Upper lobe of right lung (tissue), 1 donor: ENCODE data around the gene CDC42BPG. TPM values are rescaled to one million over a fixed set of nuclear protein-coding genes. Genes with fewer than 3 reads are reported as not detected.

Experiments
- ATAC-seq: fragments of 200-7000 bp; cut with Tn5 transposase; one replicate; pipeline ENCODE4 v1.9.1; 2020; ENCODE audit warnings: mild to moderate bottlenecking, moderate library complexity
- DNase-seq: peaks from one replicate; pipeline ENCODE4 v3.0.0-alpha.2; 2020
- H3K27ac ChIP-seq: fragments of 200-600 bp; one replicate; pipeline ENCODE4 v1.8.0; 2022
- H3K27me3 ChIP-seq: fragments of 200-600 bp; one replicate; pipeline ENCODE4 v1.8.0; 2022; ENCODE audit warnings: mild to moderate bottlenecking
- H3K36me3 ChIP-seq: fragments of 200-600 bp; one replicate; pipeline ENCODE4 v1.8.0; 2022
- H3K4me1 ChIP-seq: fragments of 200-600 bp; one replicate; pipeline ENCODE4 v1.8.0; 2022
- H3K4me3 ChIP-seq: fragments of 200-600 bp; one replicate; pipeline ENCODE4 v1.8.0; 2022; ENCODE audit warnings: mild to moderate bottlenecking
- H3K9me3 ChIP-seq: fragments of 200-600 bp; one replicate; pipeline ENCODE4 v1.8.0; 2022
- CTCF ChIP-seq: fragments of 200-600 bp; IDR thresholded peaks from one replicate; pipeline ENCODE4 v1.8.0; 2022; ENCODE audit warnings: antibody characterized with exemption
- intact Hi-C: fragments of 100-400 bp; cut with DNase I; formaldehyde crosslinking; loops from one replicate; pipeline ENCODE4 v1.11.0; 2022
- total RNA-seq: library from RNA; stranded (reverse); fragmentation: NEBNext Ultra II Directional; extraction: Animal tissue kit (Norgen Biotek cat#: 25700); gene quantifications from one replicate; pipeline ENCODE4 v1.2.1, GENCODE V29; 2021
- donor health status: DM: no; HTN: yes; CAD: no; lungs with severe emphysema.

CDC42BPG gene
- total RNA-seq, 1 donor from 2014 or later, result 20.9 TPM

- H3K27me3 ChIP-seq, result no peaks in the 10 kb centered on the region
- no peak for TF ChIP-seq CTCF
- H3K4me3 ChIP-seq, result no peak overlapping the region
- DNase-seq (peak; percentile 60), ATAC-seq (no peak)
- H3K27ac ChIP-seq, result no peak overlapping the region
- peaks cover 4% of the 10 kb centered on the region for H3K36me3 ChIP-seq
- intact Hi-C loops, result no loop called here
- H3K9me3 ChIP-seq, result no peaks in the 10 kb centered on the region
- no peaks in the 10 kb centered on the region for H3K4me1 ChIP-seq
These were observed 10.9 kb downstream of the CDC42BPG start for GRCh38 chr11:64833509-64833908.

- Histone ChIP-seq H3K4me1 (no peaks in the 10 kb centered on the region), H3K4me3 (no peak overlapping the region), H3K27ac (no peak overlapping the region), H3K36me3 (peaks cover 4% of the 10 kb centered on the region), H3K27me3 (no peaks in the 10 kb centered on the region), H3K9me3 (no peaks in the 10 kb centered on the region)
- ATAC-seq (no peak), DNase-seq (peak; percentile 61)
- intact Hi-C loops, result no loop called here
- no peak for TF ChIP-seq CTCF
These were observed 11.3 kb downstream of the CDC42BPG start for GRCh38 chr11:64833198-64833502.

- peak; percentile 63 for DNase-seq
- H3K4me3 ChIP-seq, result no peak overlapping the region
- intact Hi-C loops, result no loop called here
- no peaks in the 10 kb centered on the region for H3K9me3 ChIP-seq
- no peak for ATAC-seq
- peaks cover 4% of the 10 kb centered on the region for H3K36me3 ChIP-seq
- no peak for TF ChIP-seq CTCF
- H3K27me3 ChIP-seq, result no peaks in the 10 kb centered on the region
- H3K4me1 ChIP-seq, result no peaks in the 10 kb centered on the region
- no peak overlapping the region for H3K27ac ChIP-seq
These were observed 11.8 kb downstream of the CDC42BPG start for GRCh38 chr11:64832467-64833197.

- ATAC-seq (no peak), DNase-seq (peak; percentile 63)
- intact Hi-C loops, result no loop called here
- Histone ChIP-seq H3K4me1 (no peaks in the 10 kb centered on the region), H3K9me3 (no peaks in the 10 kb centered on the region), H3K27me3 (no peaks in the 10 kb centered on the region), H3K4me3 (no peak overlapping the region), H3K27ac (no peak overlapping the region), H3K36me3 (peaks cover 4% of the 10 kb centered on the region)
- no peak for TF ChIP-seq CTCF
These were observed 13.0 kb downstream of the CDC42BPG start for GRCh38 chr11:64831411-64831891.

GRCh38 chr11:64829536-64830251, 14.8 kb downstream of the CDC42BPG start:
- ATAC-seq (no peak), DNase-seq (peak; percentile 61)
- Histone ChIP-seq H3K9me3 (no peaks in the 10 kb centered on the region), H3K4me3 (no peak overlapping the region), H3K4me1 (no peaks in the 10 kb centered on the region), H3K27me3 (no peaks in the 10 kb centered on the region), H3K27ac (no peak overlapping the region), H3K36me3 (peaks cover 4% of the 10 kb centered on the region)
- TF ChIP-seq CTCF, result no peak
- intact Hi-C loops, result no loop called here
